Measurements from ENCODE around the gene MAG. TPM values are rescaled to one million over a fixed set of nuclear protein-coding genes. Genes with fewer than 3 reads are reported as not detected.
"Not testable (repeated sequence)": the region's sequence is repeated elsewhere in the genome, so short reads cannot be mapped to it uniquely, and the experiment has no call there.

Gene MAG
- total RNA-seq, 1 experiment from 2014 or later: not detected

DNA sequence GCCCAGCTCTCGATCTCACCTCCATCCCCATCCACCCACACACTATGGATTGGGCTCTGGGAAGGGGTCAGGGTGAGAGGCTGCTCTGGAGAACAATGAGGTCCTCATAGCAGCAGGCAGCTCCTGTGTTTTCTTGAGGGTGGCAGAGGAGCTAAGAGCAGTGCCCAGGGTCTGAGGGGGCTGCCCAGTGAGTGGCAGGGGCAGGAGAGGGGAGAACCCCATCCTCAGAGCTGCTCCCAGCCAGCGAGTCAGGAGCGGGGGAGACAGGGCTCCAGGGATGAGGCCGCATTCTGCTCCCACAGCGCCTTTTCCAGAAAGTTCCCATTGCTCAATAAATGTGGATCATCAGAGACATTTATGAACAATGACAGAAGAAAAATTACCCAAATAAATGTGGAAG, 68.1 kb downstream of the MAG start:
- not testable (repeated sequence) for H2BK120ac ChIP-seq (ENCODE audit: low read depth, low read length, poor library complexity, severe bottlenecking); H2AFZ ChIP-seq (ENCODE audit: low read length); H2BK5ac ChIP-seq (ENCODE audit: insufficient read length, low read length); H3K9me3 Mint-ChIP-seq; H3K27me3 Mint-ChIP-seq (ENCODE audit: low read depth); H3K9ac ChIP-seq (ENCODE audit: extremely low read depth, insufficient read length, low read length); H3K14ac ChIP-seq (ENCODE audit: insufficient read depth, low read length); H3K18ac ChIP-seq (ENCODE audit: insufficient read length, low read depth, low read length); H3K4ac ChIP-seq (ENCODE audit: low read depth, low read length); H4K5ac ChIP-seq (ENCODE audit: insufficient read length, low read depth, low read length); H2BK12ac ChIP-seq (ENCODE audit: insufficient read length, low read depth, low read length); H3K23me2 ChIP-seq (ENCODE audit: insufficient read length, low read depth, low read length, poor library complexity, severe bottlenecking); DNase-seq; H3K23ac ChIP-seq (ENCODE audit: insufficient read length, low read depth, low read length); H2AK5ac ChIP-seq (ENCODE audit: insufficient read length, low read length); H4K8ac ChIP-seq (replicated peaks; ENCODE audit: insufficient read length, low read depth, low read length); H3K79me2 ChIP-seq (ENCODE audit: insufficient read depth, low read length); H2BK15ac ChIP-seq (ENCODE audit: low read depth, low read length); H3K4me3 Mint-ChIP-seq; H3K4me1 ChIP-seq (ENCODE audit: insufficient read depth, low read length); H2BK20ac ChIP-seq (ENCODE audit: low read depth, low read length, poor library complexity, severe bottlenecking); H4K91ac ChIP-seq (ENCODE audit: insufficient read length, low read depth, low read length); H3K27ac Mint-ChIP-seq; H3K27me3 ChIP-seq (ENCODE audit: insufficient read depth, low read length); H3K4me2 ChIP-seq (ENCODE audit: insufficient read depth, insufficient read length, low read length); H3K9me3 ChIP-seq (ENCODE audit: control insufficient read depth, low read depth, low read length); H4K20me1 ChIP-seq (ENCODE audit: control insufficient read depth, insufficient read depth, insufficient read length); H3T11ph ChIP-seq (ENCODE audit: low read length); H3K79me1 ChIP-seq (ENCODE audit: insufficient read depth, low read depth, low read length, poor library complexity, severe bottlenecking); H3K56ac ChIP-seq (ENCODE audit: insufficient read length, low read depth, low read length); H3K4me1 Mint-ChIP-seq; H3K36me3 Mint-ChIP-seq (ENCODE audit: insufficient read depth in 1 of 3, low read depth in 3 of 3); H3K27ac ChIP-seq (ENCODE audit: insufficient read length, low read depth, low read length)
- WGBS (ENCODE audit: extremely low coverage, insufficient read length, low lambda C conversion rate): no CpG with 5 or more reads among the region's 5 CpGs

All from H9 (cell line).